ENCODE results near the gene FOXP1.

FOXP1 gene

DNA sequence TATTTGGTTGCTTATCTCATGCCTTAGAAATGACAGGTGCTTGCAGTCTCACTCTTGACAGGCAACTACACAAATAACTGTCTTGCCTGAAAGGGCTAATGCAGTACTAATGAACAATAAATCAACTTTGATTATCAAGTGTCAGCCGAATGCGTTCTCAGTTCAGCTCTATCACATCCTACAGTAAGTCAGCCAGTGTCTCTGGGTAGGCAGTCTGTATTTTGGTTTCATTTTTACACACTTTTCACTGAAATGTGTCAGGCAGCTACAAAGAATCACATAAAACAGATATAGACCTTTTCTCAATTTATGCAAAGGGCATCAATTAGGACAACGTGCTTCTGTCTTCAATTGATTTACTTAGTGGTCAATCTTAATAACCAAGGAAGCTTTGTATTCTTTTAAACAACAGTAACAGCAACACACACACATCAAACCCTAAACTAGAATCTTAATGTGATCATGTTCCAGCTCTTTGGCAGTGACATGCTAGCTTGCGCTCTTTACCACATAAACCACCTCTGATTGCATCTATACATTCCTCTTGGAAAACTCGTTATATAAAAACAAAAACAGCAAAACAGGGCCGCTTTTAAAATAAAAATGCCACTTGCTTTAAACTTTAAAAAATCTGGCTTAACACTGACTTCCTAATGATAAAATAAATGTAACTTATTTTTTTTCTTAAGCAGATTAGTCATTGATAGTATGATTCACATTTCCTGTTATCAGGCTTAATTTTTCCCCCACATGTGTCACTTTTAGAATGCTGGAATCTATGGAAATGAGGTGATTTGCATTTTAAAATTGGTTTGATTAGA is 520.4 kb downstream of the FOXP1 start:
- DNase-seq: no peak

DNA sequence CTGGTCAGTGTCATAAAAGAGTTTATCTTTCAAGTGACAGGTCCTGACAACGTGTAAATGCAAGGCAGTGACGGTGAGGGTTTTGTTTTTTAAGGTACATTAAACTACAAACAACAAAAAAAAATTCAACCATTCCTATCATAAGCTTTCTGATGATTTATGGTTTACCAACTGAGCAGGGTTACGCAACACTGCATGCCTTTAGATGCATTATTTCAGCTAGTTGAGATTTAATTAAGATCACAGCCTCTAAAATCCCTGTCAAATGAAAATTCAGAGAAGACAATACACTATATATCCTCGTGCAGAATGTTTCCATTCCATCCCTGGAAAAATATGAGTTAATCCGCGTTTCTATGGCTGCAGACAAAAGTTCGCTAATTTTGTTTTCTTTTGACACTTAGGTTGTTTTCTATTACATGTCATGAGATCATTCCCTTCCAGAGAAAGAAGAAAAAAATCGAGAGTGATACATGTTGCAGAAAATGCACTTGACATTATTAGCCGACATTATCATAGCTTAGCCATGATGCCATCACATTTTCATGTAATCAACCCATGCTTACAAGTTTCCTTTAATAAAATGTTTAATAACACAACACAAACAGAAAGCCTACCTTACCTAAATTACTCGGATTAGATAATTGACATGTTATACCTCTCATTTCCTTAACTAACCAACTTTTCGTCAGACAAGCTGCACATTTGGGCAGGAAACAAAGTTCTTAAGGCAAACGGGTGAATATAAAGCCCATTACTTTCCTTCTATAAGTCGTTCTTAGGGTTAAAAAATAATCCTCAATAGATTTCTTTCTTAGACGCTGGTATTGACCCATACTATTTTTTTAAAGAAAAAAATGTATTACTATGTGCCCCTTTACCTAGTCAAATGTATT is 521.2 kb downstream of the FOXP1 start:
- no peak for DNase-seq

DNA sequence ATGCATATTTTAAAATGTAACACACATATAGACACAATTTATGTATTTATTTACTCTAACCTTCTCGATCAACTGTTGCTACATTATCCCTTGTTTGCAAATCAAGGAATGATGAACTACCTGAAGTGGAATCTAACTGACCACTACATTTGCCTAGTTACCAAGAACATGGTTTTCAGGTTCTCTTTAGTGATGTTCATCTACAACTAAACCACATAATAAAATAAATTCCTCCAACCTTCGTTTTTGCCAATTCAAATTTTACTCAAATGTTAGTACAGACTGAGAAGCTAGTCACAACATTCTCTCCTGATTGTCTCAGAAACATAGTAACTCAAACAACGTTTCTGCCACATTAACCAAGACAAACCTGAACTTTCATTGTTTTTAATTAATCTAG is 521.9 kb downstream of the FOXP1 start:
- DNase-seq: no peak

DNA sequence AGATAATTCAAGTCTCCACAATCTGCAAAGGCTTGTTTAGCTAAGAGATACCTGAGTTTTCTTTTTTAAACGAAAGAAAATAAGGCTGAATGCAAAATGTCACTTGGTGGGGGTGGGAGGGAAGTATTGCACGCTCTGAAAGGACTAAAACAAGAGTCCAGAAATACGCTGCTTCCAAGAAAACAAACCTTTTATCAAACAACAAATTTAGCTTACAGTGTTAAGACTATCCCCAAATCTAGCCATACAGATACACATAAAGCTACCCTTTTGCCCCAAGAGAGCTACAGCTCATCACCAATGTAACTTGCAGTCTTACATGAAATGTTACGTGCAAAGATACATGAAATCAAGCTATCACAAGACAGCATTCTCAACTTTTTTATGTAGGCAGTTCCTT is 522.5 kb downstream of the FOXP1 start:
- no peak for DNase-seq

DNA sequence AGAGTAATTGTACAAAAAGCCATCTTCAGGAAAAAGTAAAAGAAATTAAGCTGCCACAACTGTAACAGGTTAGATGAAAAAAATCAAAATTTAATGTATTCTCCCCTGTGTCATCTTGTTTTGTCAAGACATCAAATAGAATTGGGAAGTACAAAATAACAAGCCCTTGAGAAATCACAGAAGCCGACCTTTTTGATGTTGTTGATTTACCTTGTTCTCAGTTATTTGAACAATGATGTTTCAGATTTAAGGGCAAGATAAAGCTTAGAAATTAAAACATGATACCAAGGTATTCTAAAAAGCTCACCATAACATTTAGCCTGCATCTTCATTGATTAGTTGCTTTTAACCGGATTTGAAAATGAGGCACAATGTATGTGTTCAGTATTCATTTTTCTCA is 523.0 kb downstream of the FOXP1 start:
- no peak for DNase-seq

DNA sequence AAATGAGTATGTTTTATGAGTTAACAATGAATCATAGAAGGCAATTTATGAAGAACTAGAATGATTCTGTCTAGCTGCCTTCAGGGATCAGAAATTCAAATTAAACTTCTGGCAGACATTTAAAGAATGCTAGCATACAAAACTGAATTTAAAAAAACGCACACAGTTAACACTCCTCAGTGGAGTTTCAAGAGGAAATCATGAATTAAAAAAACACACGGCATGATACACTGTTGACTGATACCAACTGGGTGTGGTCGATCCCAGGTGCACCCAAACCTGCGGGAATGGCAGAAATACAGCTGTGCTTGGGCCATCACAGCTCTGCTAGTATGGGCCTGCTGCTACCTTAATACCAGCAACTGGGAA is 526.0 kb downstream of the FOXP1 start:
- DNase-seq: no peak

DNA sequence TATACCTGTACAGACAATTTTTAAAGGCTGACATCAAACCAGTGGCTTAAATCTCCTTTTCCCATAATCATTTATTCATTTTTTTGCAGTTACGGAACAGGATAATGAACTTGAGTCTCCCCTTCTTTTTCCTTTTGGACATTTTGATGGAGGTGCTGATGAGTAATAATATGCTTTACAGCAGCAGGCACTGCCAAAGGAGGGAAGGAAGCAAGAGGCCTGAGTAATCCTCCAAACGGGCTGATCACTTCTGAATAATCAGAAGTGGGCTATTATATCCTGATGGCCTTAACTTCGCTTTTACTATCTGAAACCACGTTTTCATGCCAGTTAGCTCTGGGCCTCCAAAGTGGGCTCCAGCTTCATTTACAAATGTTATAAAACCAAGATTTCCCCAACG is 527.2 kb downstream of the FOXP1 start:
- no peak for DNase-seq

DNA sequence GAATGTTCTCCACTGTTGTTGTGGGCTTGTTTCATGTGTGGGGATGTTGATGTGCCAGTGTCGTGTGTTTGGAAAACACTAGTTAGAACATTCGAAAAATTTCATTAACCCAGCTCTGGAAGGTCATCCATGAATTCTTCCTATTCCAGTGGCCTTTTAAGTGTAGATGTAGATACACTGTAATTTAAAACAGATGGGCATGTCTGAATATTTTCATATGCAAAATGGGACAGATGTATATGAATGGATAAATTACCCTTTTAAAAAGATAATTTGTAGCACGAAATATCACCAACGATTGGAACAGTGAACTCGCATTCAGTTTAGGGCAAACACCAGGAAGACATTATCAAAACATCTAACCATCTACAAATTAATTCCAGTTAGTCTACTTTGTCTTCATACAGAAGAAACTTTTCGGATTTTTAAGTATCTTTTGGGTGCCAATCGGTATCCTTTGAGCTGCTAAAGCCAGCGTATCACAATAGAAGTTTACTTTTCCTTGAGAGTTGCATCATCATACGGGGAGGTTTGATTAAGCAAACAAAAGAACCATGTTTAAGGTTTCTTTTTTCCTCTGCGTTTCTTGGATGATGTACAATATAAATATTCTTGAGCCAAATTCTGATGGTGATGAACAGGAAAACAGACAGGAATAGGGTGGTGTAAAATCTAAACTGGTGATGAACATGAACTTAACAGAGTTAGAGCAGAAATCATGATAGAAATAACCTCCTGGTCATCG is 528.1 kb downstream of the FOXP1 start:
- no peak for DNase-seq

DNA sequence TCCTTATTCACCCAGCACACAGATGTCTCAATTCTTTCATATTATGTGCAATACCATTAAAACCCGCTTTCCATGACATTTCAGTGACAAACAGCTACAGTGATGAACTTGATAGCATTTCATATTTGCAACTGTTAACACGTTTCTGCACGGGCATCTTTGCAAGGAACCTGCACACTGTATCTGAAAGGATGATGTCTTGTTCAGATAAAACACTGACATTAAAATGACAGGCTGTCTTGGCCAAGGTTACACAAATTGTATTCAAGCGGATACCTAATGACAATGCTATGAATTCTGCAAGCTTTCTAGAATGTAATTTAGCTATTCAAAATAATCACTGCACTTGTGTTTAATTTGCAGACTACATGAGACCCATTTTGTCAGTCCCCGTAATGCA is 529.2 kb downstream of the FOXP1 start:
- no peak for DNase-seq

DNA sequence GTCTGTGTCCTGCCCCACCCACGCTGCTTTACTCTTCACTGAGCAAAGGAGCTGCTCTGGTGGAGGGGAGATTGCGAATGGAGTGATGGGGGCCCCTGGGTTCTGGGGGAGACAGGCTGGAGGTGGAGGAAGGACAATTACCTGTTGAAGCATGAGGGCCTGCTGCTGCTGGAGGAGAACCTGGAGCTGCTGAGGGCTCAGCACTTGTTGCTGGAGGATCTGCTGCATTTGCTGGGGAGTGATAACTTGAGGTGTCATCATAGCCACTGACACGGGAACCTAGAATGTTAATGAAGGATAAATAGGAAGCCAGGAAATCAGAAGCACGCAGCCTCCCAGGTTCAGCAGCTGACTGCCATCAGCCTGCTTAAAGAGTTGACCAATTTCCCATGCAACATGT is 530.0 kb downstream of the FOXP1 start:
- no peak for DNase-seq

DNA sequence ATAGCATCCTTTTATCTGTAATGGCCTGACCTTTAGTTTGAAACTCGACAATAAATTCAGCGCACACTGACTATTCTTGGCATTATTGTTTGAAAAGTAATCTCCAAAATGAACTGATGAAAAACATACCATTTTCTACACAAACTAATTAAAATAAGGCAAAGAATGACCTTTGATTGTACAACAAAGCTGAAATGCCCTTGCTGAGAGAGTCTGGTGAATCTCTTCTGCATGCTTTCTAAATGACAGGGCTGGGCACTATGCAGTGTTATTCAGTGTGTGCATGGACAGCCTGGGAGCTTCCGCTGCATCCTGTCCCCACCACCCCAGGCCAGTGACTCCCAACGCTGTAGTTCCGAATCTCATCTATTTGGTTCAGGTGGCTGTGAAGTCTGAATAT is 530.8 kb downstream of the FOXP1 start:
- no peak for DNase-seq

DNA sequence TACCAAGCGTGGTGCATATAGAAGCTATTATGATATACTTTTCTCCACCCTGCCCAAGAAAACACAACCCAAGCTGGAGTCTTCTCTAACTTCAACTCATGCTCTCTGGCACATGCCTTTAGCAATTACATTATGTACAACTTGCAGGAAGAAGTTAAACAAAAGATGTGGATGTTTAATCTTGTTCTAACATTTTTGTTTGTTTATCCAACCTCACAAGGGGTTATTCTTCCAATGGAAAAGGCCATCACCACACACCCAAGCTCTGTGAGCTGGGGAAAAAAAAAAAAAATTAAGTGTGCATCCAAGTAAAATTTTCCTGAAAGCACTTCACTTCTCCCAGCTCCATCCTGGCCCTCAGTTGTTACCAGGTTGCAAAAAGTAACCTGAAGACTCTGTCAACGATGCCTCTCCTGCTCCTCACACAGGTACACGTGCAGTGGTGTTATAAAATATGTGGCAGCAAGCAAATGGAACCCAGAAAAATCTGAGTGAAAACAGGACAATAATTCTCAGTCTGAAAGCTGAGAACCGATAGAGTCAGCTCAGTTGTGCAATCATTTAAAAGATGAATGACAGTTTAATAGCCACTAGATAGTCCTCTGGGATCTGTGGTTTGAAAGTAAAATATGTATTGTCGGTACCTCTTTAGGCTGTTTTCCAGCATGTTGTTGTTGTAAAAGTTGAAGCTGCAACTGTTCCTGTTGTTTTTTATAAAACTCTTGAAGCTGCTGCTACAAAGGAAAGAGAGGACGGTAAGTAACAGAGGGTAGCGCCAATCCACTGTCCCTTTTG is 531.4 kb downstream of the FOXP1 start:
- DNase-seq: no peak

DNA sequence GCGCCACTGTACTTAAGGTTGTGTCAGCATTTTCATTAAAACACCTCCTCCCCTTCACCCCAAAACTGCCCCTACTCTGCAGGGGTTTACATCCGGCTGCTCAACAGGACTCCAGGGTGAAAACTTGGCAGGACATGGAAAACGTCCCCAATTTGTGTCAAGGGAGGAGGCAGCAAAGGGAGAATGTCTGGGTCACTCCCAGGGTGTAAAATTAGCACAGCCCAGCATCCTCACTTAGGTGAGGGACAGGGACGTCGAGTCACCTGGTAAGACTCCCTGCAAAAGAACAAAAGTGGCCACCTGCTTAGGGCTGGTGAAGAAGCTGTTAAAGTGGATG is 532.3 kb downstream of the FOXP1 start:
- no peak for DNase-seq

DNA sequence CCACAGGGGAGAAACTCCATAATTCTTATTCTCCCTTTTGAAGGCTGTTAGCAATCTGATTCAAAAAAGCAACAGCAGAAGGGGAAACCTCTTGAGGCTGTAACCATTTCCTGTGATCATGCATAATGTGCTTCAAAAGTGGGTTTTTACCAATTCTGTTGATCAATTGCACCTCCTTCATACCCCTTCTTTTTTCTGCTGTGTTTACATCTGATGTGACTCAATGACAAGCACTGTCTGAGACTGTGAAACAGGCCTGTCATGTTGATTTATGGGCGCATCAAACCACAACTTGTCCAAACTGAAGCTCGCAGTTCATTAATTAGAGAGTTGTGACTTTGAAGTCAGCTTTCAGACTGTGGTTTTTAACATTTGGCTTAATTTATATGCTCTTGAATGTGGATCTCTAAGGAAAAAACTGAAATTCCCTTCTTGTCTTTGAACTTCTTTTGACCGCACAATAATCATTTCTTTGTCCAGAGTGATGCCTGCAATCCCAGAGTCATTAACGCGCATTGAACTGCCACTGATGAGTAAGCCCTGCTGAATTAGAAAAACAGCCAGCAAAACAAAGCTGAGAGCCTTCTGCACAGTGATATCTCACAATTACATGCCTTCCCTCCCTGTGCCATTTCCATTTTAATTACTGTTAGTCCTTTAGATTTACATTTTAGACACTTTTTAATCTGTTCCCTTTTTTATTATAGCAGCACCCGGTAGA is 532.8 kb downstream of the FOXP1 start:
- DNase-seq: no peak

DNA sequence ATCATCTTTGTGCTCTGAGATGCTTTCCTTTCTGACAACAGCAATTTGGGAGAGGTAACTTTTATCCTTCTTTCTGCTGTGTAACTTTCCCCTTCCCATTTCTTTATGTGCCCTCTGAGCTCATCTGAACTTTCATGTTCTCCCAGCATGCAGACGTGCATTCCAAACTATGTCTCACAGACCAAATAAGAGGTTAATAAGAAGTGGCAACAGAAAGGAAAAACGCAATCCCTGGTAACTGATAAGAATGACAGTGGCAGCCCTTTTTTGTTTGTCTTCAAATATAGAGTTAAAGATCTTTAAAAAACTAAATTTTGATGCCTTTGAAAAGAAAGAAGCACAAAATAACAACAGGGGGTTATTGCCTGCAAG is 533.4 kb downstream of the FOXP1 start:
- DNase-seq: no peak

DNA sequence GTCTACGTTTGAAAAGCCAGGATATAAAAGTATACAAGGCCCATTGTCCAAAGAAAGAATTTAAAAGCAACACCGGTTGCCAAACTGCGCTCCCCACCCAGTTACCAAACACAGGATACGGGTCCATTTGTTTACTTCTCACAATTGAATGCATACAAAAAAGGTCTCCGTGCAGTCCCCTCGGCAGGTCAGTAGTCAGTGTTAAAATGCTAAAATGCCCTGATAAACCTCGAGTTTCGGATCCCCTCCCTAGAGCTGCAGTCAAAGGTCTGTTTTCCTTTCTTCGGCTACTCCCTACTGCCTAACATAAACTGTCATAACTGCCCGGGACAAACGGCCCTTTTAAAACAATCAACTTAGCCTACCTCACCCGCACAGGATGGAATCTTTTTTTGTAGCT is 534.6 kb downstream of the FOXP1 start:
- DNase-seq: no peak

DNA sequence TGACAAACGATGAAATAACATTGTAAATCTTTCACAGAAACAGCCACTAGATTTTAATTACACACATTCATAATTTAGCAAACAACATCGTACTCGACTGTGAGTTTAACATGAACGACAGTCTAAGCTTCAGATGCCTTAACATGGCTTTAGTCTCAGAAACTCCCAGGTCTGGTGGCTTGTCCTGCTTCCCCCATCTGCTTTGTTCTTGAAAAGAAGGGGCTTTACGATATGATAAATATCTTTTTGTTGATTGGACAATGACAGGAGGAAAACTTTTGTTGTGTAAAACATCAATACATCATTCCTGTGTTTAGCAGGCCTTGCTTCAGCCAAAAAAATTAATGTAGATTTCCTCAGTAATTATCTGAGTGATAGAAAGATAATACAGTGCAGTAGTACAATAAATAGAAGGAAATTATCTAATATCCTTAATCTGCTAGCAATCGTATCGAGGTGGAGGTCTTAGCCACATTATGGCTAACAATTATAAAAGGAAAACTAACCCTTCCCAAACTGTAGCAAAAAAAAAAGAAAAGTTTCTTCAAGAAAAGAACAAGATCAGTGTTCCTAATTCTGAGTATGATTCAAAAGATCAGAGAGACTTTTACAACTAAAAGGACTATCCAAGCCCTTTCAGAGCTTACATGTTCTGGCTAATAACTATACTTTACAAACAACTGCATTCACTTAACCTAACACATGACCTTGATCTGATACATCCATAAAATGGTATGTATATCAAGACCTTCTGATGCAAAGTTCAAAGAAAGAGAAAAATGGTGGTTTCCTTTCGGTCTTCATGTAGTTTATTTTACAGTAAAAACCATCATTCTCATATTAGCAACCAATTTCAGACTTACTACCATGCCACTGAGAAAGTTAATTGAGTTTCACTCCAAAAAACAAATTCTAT is 535.7 kb downstream of the FOXP1 start:
- no peak for DNase-seq

DNA sequence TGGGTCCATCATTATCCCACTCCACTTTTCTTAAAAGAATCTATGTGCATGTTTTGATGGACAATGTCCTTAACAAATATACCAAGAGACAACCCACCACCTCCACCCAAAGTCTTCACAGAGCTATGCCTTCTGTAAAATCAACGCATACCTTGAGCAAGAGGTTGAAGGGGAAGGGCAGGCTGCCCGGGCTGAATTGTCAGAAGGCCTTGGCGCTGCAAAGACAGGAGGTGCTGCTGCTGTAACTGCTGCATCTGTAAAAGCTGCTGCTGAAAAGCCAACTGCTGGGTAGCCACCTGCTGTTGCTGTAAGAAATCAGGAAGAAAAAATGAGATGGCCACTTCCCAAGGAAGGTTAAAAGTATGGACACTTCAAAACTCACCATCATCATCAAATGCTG is 536.7 kb downstream of the FOXP1 start:
- no peak for DNase-seq

DNA sequence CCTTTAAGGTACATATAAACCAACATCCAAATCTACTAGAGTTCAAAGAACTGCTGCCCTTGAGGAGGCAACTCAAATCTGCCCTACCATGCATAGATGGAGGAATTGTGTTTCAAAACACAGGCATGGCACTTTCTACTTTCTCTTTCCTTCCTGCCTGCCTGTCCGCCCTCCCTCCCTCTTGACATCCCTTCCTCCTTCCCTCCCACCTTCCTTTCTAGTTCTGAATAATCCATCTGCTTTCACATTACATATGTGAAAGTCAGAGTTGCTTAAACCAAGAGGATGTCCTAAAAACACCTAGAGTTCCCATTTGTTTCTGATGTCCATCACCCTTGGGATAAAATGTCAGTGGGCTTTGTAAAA is 537.6 kb downstream of the FOXP1 start:
- no peak for DNase-seq

DNA sequence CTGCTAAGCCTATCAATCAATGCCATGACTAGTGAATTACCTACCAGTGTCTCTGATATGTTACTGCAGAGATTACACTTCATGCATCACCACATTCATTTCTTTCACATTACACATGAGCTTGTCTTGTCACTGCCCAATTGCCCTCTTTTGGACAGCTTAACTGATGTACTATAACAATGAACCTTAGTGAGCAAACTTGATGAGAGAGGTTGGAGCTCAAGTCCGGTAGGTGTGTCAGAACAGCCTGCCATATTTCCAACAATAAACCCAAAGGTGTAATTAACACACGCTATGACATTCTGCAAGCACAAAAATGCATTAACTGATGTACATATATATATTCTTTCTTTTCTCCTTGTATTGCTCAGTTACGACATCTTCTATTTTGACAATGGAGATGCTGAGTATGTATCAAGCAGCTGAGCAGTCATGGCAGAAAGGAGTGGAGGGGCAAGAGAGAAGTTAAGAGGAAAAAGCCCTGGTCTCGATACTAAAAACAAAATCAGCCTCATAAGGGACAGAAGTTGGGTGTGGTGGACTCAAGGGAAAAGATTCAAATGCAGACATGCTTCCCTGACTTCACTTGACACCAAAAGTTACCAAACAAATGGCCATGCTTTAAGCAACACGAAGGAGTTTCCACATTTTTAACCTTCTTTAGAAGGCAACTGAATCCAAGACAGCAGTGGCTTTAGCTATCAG is 538.2 kb downstream of the FOXP1 start:
- DNase-seq: no peak

DNA sequence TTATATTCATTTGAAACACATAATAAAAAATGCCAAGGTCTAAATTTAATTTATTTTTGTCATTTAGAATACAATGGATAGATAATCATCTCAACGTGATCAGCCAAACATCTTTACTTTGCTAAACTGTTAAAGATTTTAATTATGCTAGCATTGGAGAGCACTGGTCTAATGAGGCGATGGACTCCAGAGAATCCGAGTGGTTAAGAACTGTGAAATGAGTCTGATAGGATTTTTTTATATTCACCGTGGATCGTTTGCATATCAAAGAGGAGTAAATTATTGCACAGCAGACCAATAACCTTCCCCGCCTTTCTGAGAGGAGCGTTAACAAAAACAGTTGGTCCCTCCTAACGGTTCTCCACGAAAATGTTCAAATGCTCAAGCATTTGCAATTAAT is 540.8 kb downstream of the FOXP1 start:
- DNase-seq: no peak
